B cell (primary cell): ENCODE results near the gene SELL.

Source experiments
- EZH2 ChIP-seq: IDR thresholded peaks from 2 replicates; pipeline ENCODE4 v1.6.1; 2012; ENCODE audit warnings: borderline replicate concordance, low read depth, mild to moderate bottlenecking, moderate library complexity, low read length; ENCODE audit not compliant: insufficient read depth, poor library complexity, severe bottlenecking
- TF ChIP-seq, protein P1 (sequence below): fragments of 200-600 bp; IDR thresholded peaks from one replicate; pipeline ENCODE4 v1.8.0; 2022; ENCODE audit warnings: antibody characterized with exemption, mild to moderate bottlenecking

DNA sequence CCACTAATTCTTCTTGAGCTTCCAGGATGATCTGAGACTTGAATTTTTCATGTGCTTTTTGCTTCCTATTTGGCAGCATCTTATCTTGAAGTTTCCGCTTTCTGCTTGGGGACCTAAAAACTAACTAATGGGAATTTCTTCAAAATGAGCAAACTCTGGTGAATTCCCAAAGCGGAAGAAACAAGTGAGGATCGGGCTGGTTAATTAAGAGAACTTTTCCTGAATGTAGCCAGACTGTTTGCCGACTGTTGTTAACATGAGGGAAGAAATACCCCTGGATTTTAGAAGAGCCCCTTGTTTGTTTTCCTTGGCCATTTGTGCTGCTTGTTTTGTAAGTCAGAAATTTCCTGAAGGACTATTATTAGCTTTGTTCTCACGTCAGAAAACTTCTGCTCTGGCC lies 28.6 kb upstream of the SELL start:
- TF ChIP-seq, protein P1, sequence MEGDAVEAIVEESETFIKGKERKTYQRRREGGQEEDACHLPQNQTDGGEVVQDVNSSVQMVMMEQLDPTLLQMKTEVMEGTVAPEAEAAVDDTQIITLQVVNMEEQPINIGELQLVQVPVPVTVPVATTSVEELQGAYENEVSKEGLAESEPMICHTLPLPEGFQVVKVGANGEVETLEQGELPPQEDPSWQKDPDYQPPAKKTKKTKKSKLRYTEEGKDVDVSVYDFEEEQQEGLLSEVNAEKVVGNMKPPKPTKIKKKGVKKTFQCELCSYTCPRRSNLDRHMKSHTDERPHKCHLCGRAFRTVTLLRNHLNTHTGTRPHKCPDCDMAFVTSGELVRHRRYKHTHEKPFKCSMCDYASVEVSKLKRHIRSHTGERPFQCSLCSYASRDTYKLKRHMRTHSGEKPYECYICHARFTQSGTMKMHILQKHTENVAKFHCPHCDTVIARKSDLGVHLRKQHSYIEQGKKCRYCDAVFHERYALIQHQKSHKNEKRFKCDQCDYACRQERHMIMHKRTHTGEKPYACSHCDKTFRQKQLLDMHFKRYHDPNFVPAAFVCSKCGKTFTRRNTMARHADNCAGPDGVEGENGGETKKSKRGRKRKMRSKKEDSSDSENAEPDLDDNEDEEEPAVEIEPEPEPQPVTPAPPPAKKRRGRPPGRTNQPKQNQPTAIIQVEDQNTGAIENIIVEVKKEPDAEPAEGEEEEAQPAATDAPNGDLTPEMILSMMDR, result no peak
- TF ChIP-seq EZH2, result no peak
